Measurements from ENCODE around the gene KRTAP10-7. TPM values are rescaled to one million over a fixed set of nuclear protein-coding genes. Genes with fewer than 3 reads are reported as not detected.

The KRTAP10-7 gene
- total RNA-seq, 1 experiment from 2014 or later, result not detected

GRCh38 chr21:44628707-44629391 lies 28.5 kb downstream of the KRTAP10-7 start:
- H3K4me3 ChIP-seq (ENCODE audit: low read depth, low read length), result no peak overlapping the region
- H3K4me1 ChIP-seq, result no peaks in the 10 kb centered on the region
- H3K4me1 Mint-ChIP-seq (ENCODE audit: low read depth, unreplicated experiment), result no peaks in the 10 kb centered on the region
- no peaks in the 10 kb centered on the region for H3K27me3 ChIP-seq (replicated peaks; ENCODE audit: control insufficient read depth, insufficient read depth, low read length)
- CTCF ChIA-PET, result no interaction called here
- no peaks in the 10 kb centered on the region for H3K36me3 Mint-ChIP-seq (ENCODE audit: insufficient read depth, unreplicated experiment)
- intact Hi-C loops (cut with micrococcal nuclease; ENCODE audit: unreplicated experiment), result no loop called here
- H3K27ac Mint-ChIP-seq (ENCODE audit: unreplicated experiment), result no peak overlapping the region
- POLR2A ChIA-PET, result no interaction called here
- H3K36me3 ChIP-seq (ENCODE audit: control insufficient read depth, insufficient read depth, low read length), result no peaks in the 10 kb centered on the region
- peaks cover 21% of the 10 kb centered on the region for H3K9me3 ChIP-seq
- TF ChIP-seq CTCF (IDR thresholded peaks at IDR 0.05; ENCODE audit: insufficient read depth in 1 of 2, low read depth in 1 of 2, low read length in 1 of 2, severe bottlenecking in 1 of 2, unreplicated experiment in 1 of 2), result no peak
- H3K4me3 Mint-ChIP-seq (ENCODE audit: unreplicated experiment), result no peak overlapping the region
- BruUV-seq (replicated peaks), result no TSS peak
- DNase-seq, result no peak
- H3K9me3 Mint-ChIP-seq (ENCODE audit: unreplicated experiment), result peaks cover 55% of the 10 kb centered on the region
- peaks cover 2% of the 10 kb centered on the region for H3K27me3 Mint-ChIP-seq (ENCODE audit: insufficient read depth, unreplicated experiment)

- Mint-ChIP-seq H3K36me3 (ENCODE audit: insufficient read depth, unreplicated experiment) (no peaks in the 10 kb centered on the region), H3K9me3 (ENCODE audit: unreplicated experiment) (peaks cover 51% of the 10 kb centered on the region), H3K27ac (ENCODE audit: unreplicated experiment) (no peak overlapping the region), H3K4me1 (ENCODE audit: low read depth, unreplicated experiment) (no peaks in the 10 kb centered on the region), H3K27me3 (ENCODE audit: insufficient read depth, unreplicated experiment) (peaks cover 7% of the 10 kb centered on the region), H3K4me3 (ENCODE audit: unreplicated experiment) (no peak overlapping the region)
- no TSS peak for BruUV-seq (replicated peaks)
- Histone ChIP-seq H3K4me1 (no peaks in the 10 kb centered on the region), H3K36me3 (ENCODE audit: control insufficient read depth, insufficient read depth, low read length) (no peaks in the 10 kb centered on the region), H3K4me3 (ENCODE audit: low read depth, low read length) (no peak overlapping the region), H3K9me3 (peaks cover 16% of the 10 kb centered on the region), H3K27me3 (replicated peaks; ENCODE audit: control insufficient read depth, insufficient read depth, low read length) (no peaks in the 10 kb centered on the region)
- ChIA-PET POLR2A (no interaction called here), CTCF (no interaction called here)
- TF ChIP-seq CTCF (IDR thresholded peaks at IDR 0.05; ENCODE audit: insufficient read depth in 1 of 2, low read depth in 1 of 2, low read length in 1 of 2, severe bottlenecking in 1 of 2, unreplicated experiment in 1 of 2), result no peak
- intact Hi-C loops (cut with micrococcal nuclease; ENCODE audit: unreplicated experiment), result no loop called here
- DNase-seq, result no peak
Observed at GRCh38 chr21:44630440-44630839, 30.0 kb downstream of the KRTAP10-7 start.

- H3K27ac Mint-ChIP-seq (ENCODE audit: unreplicated experiment), result no peak overlapping the region
- no peak for TF ChIP-seq CTCF (IDR thresholded peaks at IDR 0.05; ENCODE audit: insufficient read depth in 1 of 2, low read depth in 1 of 2, low read length in 1 of 2, severe bottlenecking in 1 of 2, unreplicated experiment in 1 of 2)
Observed at GRCh38 chr21:44632067-44632466, 31.7 kb downstream of the KRTAP10-7 start.

More at GRCh38 chr21:44632067-44632466, 31.7 kb downstream of the KRTAP10-7 start:
- Histone ChIP-seq H3K36me3 (ENCODE audit: control insufficient read depth, insufficient read depth, low read length) (no peaks in the 10 kb centered on the region), H3K9me3 (peaks cover 16% of the 10 kb centered on the region), H3K27me3 (replicated peaks; ENCODE audit: control insufficient read depth, insufficient read depth, low read length) (no peaks in the 10 kb centered on the region), H3K4me1 (no peaks in the 10 kb centered on the region), H3K4me3 (ENCODE audit: low read depth, low read length) (no peak overlapping the region)
- intact Hi-C loops (cut with micrococcal nuclease; ENCODE audit: unreplicated experiment), result no loop called here
- DNase-seq, result no peak
- Mint-ChIP-seq H3K4me1 (ENCODE audit: low read depth, unreplicated experiment) (no peaks in the 10 kb centered on the region), H3K27me3 (ENCODE audit: insufficient read depth, unreplicated experiment) (peaks cover 7% of the 10 kb centered on the region), H3K9me3 (ENCODE audit: unreplicated experiment) (peaks cover 51% of the 10 kb centered on the region), H3K4me3 (ENCODE audit: unreplicated experiment) (no peak overlapping the region), H3K36me3 (ENCODE audit: insufficient read depth, unreplicated experiment) (no peaks in the 10 kb centered on the region)
- BruUV-seq (replicated peaks), result no TSS peak
- ChIA-PET POLR2A (interaction anchor here (0.6 kb wide), 1 partner anchor 49 kb away, joined by 3 read pairs; no protein-coding TSS in a partner anchor), CTCF (no interaction called here)
